Thymus (tissue), 11 donors: ENCODE results near the gene GFRA1. TPM values are rescaled to one million over a fixed set of nuclear protein-coding genes. Genes with fewer than 3 reads are reported as not detected.

Source experiments
- DNase-seq, 9 donors: peaks; one replicate each; pipeline ENCODE4 v3.0.0-alpha.2; 2013; ENCODE audit warnings: low spot score in 9 of 9, low read depth in 6 of 9, missing footprints in 1 of 9
- H3K27ac ChIP-seq, 2 donors: one replicate each; pipeline ENCODE4 v1.5.1; 2013; ENCODE audit warnings: control low read depth in 1 of 2, low read depth in 1 of 2, low read length in 1 of 2, mild to moderate bottlenecking in 1 of 2, moderate library complexity in 1 of 2
- H3K27me3 ChIP-seq, 2 donors: one replicate each; pipeline ENCODE4 v1.5.1; 2013; ENCODE audit warnings: low read length in 1 of 2; ENCODE audit not compliant: control insufficient read depth in 2 of 2, insufficient read depth in 1 of 2
- H3K36me3 ChIP-seq, 2 donors: one replicate each; pipeline ENCODE4 v1.5.1; 2013; ENCODE audit warnings: low read length in 1 of 2, mild to moderate bottlenecking in 1 of 2, moderate library complexity in 1 of 2; ENCODE audit not compliant: control insufficient read depth in 2 of 2, insufficient read depth in 2 of 2
- H3K4me1 ChIP-seq, 2 donors: one replicate each; pipeline ENCODE4 v1.5.1; 2013; ENCODE audit warnings: low read length in 2 of 2; ENCODE audit not compliant: control insufficient read depth in 2 of 2, insufficient read depth in 2 of 2
- H3K4me3 ChIP-seq, 2 donors: one replicate each; pipeline ENCODE4 v1.5.1; 2013; ENCODE audit warnings: low read length in 2 of 2, control low read depth in 1 of 2, mild to moderate bottlenecking in 1 of 2
- H3K9me3 ChIP-seq, 2 donors: one replicate each; pipeline ENCODE4 v1.5.1; 2013; ENCODE audit warnings: low read length in 1 of 2, mild to moderate bottlenecking in 1 of 2; ENCODE audit not compliant: control insufficient read depth in 2 of 2, insufficient read depth in 1 of 2
- WGBS: extraction: QIAGEN DNeasy Blood & Tissue Kit; methylation state at CpG from one replicate; pipeline ENCODE4 v1.1.7; 2013; 5-methylcytosine and 5-hydroxymethylcytosine counted together
- polyA plus RNA-seq: library from polyadenylated mRNA; stranded (reverse); fragments of 200-250 nt; gene quantifications from one replicate; pipeline ENCODE4 v1.2.3, GENCODE V29; 2013
- total RNA-seq: library from RNA; stranded (reverse); fragments of 120-200 nt; gene quantifications from one replicate; pipeline ENCODE4 v1.2.4, GENCODE V29; 2013
- donor health status: healthy.

The GFRA1 gene
- total and polyA plus RNA-seq, 2 donors = 1.6 to 5.0 TPM

DNA sequence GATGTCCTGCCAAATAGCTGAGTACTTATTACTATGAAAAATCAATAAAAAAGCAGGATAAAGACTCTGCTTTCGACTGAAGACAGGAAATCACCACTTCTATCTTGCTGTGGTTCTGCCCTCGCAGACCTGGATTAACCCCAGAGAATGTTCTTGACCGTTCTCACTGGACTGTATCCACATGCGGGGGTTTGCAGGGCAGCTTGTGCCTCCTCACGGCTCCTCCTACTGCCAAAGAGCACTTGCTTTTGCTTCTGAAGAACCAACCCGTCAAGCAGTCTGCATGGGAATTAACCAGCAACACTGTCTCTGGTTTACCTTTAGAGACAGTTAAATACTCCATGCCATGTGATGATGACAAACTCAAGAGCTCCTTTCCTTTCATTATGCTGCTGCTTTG lies 184.0 kb downstream of the GFRA1 start:
- no peaks in the 10 kb centered on the region for H3K9me3 ChIP-seq
- no peaks in the 10 kb centered on the region for H3K27me3 ChIP-seq
- WGBS = 87% methylated on average over 6 of the region's 6 CpGs
- H3K27ac ChIP-seq = no peak overlapping the region
- no peaks in the 10 kb centered on the region for H3K36me3 ChIP-seq
- no peak overlapping the region for H3K4me3 ChIP-seq
- peaks cover 0 to 4% of the 10 kb centered on the region in 2 donors for H3K4me1 ChIP-seq
- DNase-seq = no peak

DNA sequence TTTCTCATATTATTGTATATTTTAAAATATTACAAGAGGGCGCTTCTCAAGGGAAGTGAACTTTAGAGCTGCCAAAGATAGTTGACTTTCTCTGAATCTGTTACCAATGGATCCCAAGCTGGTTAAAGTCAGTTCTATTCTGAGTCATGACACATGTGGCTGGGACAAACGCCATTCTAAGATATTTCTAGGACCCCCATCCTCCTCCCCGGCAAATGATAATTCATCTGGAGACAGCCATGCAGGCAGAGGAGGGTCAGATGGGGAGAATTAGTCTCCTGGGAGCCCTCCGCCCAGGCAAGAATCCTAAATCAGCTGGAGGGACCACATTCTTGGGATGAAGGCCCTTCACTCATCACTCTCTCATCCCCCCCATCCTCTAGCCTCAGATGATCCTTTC lies 187.7 kb downstream of the GFRA1 start:
- H3K27ac ChIP-seq = no peak overlapping the region
- WGBS = 93% methylated on average over 4 of the region's 4 CpGs
- no peak for DNase-seq
- H3K4me3 ChIP-seq = no peak overlapping the region
- no peaks in the 10 kb centered on the region for H3K36me3 ChIP-seq
- no peaks in the 10 kb centered on the region for H3K27me3 ChIP-seq
- no peaks in the 10 kb centered on the region for H3K9me3 ChIP-seq
- peaks cover 0 to 4% of the 10 kb centered on the region in 2 donors for H3K4me1 ChIP-seq

DNA sequence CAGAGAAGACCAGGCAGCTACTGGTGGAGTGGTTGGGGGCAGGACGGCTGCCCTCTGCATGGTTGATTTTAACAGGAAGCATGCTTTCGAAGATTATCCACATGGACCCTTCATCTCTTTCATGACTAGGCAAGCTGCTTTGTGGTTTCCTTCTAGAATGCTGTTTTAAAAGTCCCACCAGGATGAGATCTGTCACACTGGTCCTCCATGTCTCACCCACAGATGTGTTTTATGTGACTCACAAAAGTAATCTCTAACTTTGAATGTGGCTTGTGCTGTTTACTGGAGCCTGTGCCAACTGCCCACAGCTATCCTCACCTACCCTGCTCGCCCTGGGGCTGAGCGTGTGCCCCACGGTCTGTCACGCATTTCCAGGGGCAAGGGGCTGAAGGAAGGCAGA lies 188.8 kb downstream of the GFRA1 start:
- no peaks in the 10 kb centered on the region for H3K9me3 ChIP-seq
- H3K4me1 ChIP-seq = peaks cover 0 to 4% of the 10 kb centered on the region in 2 donors
- no peak overlapping the region for H3K27ac ChIP-seq
- H3K4me3 ChIP-seq = no peak overlapping the region
- no peak for DNase-seq
- H3K27me3 ChIP-seq = no peaks in the 10 kb centered on the region
- H3K36me3 ChIP-seq = no peaks in the 10 kb centered on the region
- 45% methylated on average over 6 of the region's 6 CpGs for WGBS

DNA sequence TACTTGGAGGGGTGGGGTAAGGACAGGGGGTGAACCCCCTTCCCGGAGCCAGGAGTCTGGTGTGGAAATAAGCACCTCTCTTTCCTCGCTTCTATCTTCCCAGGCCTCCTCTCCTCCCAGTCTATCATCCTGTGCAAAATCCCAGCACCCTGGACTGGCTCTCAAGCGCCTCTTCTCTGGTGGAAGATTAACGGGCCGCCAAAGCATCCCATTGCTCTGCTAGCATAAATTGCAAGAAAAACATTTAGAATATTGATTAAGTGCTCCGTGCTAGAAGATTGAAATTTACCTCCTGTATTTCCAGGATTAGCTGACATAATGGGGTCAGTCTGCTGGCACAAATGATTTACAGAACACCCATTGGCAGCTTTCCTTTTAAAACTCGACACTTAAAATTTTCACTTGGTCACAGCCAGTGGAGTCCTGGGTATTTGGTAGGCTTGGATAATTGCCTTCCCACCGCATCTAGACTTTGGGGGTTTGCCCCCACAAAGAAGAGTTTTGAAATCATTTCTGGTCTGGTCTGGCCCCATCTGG lies 189.7 kb downstream of the GFRA1 start:
- Histone ChIP-seq H3K36me3 (no peaks in the 10 kb centered on the region), H3K27ac (no peak overlapping the region), H3K9me3 (no peaks in the 10 kb centered on the region), H3K4me3 (no peak overlapping the region), H3K27me3 (no peaks in the 10 kb centered on the region), H3K4me1 (peaks cover 0 to 4% of the 10 kb centered on the region in 2 donors)
- DNase-seq = no peak
- WGBS = 94% methylated on average over 8 of the region's 8 CpGs

DNA sequence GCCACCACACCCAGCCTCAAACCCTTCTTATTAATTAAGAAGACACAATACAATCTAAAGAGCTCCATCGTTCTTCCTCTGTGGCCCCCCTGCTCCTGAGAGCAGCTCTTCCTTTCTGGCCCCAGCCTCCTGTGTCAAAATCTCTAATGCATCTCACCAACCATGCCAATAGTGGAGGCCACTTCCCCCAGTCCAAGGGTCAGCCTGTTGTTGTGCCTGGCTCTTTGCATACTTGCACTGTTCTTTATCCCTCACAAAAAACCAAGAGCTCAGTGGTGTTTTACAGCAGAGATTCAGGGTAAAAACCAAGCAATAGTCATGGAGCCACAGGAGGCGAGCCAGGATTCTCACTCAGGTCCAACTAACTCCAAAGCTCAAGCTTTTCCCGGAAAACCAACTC lies 190.2 kb downstream of the GFRA1 start:
- DNase-seq = no peak
- Histone ChIP-seq H3K27me3 (no peaks in the 10 kb centered on the region), H3K4me3 (no peak overlapping the region), H3K27ac (no peak overlapping the region), H3K36me3 (no peaks in the 10 kb centered on the region), H3K4me1 (peaks cover 0 to 4% of the 10 kb centered on the region in 2 donors), H3K9me3 (no peaks in the 10 kb centered on the region)
- 96% methylated on average over 3 of the region's 3 CpGs for WGBS

DNA sequence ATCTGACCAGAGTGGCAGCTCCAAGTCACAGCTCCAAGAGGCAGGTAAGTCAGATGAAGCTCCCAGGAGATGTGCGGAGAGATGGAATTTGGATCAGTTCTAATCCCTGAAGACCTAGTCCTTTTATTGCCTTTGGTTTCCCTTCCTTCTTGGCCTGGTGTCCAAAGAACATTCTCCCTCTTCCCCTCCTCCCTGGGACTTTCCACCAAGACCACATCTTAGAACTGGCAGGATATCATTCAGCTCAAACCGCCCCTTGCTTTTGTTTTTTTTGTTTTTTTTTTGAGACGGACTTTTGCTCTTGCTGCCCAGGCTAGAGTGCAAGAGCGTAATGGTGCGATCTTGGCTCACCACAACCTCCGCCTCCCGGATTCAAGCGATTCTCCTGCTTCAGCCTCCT lies 190.8 kb downstream of the GFRA1 start:
- H3K4me3 ChIP-seq = no peak overlapping the region
- H3K9me3 ChIP-seq = no peaks in the 10 kb centered on the region
- no peaks in the 10 kb centered on the region for H3K36me3 ChIP-seq
- WGBS = 89% methylated on average over 8 of the region's 8 CpGs
- H3K4me1 ChIP-seq = no peaks in the 10 kb centered on the region
- peak in 1 of 9 donors; percentile 6 for DNase-seq
- H3K27me3 ChIP-seq = no peaks in the 10 kb centered on the region
- H3K27ac ChIP-seq = no peak overlapping the region

DNA sequence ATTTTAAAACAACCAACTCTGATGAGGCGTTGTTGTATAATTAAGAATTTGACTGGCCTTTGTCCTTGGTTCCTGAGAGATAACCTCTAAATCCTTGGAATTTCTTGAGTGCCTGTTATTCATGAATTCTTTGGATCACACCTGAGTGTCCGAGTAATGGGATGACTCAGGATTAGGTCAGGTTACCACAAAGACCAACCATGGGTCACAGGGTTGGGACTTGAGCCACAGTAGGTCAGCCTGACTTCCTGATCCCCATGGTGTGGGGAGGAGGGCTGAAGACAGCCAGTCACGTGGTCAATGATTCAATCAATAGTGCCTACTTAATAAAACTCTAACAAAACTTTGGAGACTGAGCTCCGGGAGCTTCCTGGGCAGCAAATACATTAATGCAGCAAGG lies 192.5 kb downstream of the GFRA1 start:
- 89% methylated on average over 4 of the region's 4 CpGs for WGBS
- H3K4me3 ChIP-seq = no peak overlapping the region
- DNase-seq = no peak
- no peaks in the 10 kb centered on the region for H3K27me3 ChIP-seq
- no peaks in the 10 kb centered on the region for H3K4me1 ChIP-seq
- no peak overlapping the region for H3K27ac ChIP-seq
- H3K36me3 ChIP-seq = no peaks in the 10 kb centered on the region
- H3K9me3 ChIP-seq = no peaks in the 10 kb centered on the region

DNA sequence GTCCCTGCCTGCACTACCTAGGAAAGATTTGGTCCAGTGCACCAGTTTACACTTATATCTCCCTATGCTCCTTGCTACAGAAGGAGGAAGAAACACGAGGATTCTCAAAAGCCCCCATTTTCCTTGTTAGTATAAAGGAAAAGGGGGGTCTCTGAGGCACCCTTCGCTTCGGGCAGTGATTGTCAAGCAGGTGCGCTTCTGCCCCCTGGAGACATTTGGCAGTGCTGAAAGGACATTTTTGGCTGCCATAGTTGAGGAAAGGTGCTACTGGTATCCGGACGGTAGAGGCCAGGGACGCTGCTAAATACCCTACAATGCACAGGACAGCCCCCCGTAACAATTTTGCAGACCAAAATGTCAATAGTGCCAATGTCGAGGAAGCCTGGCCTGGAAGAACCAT lies 193.7 kb downstream of the GFRA1 start:
- Histone ChIP-seq H3K27ac (no peak overlapping the region), H3K36me3 (no peaks in the 10 kb centered on the region), H3K9me3 (no peaks in the 10 kb centered on the region), H3K4me1 (no peaks in the 10 kb centered on the region), H3K27me3 (no peaks in the 10 kb centered on the region), H3K4me3 (no peak overlapping the region)
- 95% methylated on average over 9 of the region's 9 CpGs for WGBS
- DNase-seq = no peak

DNA sequence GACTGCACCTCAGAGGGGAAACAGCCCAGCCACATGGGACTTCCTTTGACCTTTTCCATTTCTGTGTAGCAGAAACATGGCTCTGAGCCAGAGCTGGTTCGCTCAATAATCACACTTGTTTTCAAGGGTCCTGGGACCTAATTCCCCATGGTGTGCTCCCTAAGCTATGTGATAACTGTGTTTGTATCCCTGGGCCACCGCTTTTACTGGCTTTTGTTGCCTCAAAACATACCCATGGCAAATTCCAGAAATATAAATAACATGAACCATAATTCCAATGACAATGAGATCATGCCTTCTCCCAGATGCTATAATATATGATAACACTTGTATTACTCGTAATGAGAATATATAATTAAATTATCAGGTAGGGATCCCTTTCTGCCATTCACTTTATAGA lies 196.4 kb downstream of the GFRA1 start:
- no peak overlapping the region for H3K4me3 ChIP-seq
- H3K9me3 ChIP-seq = no peaks in the 10 kb centered on the region
- H3K4me1 ChIP-seq = no peaks in the 10 kb centered on the region
- H3K36me3 ChIP-seq = no peaks in the 10 kb centered on the region
- DNase-seq = no peak
- no peaks in the 10 kb centered on the region for H3K27me3 ChIP-seq
- H3K27ac ChIP-seq = no peak overlapping the region
- WGBS = 86% methylated on average over 3 of the region's 3 CpGs

DNA sequence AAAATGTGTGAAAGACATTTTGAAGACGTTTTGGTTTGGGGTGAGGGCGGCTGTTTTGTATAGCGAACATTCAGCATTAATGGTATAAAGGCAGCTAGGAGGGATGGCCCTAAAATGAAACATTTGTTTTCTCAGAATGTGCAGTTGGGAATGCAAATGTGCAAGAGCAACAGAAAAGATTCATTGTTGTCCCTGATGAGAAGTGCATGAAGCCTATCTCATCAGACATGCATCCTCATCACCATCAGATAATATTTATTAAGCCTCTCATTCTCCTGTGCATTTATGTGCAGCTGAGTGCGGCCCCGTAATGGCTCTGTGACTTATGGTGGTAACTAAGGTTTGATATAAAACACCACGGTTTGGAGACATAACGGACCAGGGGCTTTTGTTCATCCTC lies 199.5 kb downstream of the GFRA1 start:
- no peaks in the 10 kb centered on the region for H3K4me1 ChIP-seq
- WGBS = 92% methylated on average over 7 of the region's 7 CpGs
- H3K27ac ChIP-seq = no peak overlapping the region
- H3K4me3 ChIP-seq = no peak overlapping the region
- no peak for DNase-seq
- no peaks in the 10 kb centered on the region for H3K9me3 ChIP-seq
- H3K27me3 ChIP-seq = no peaks in the 10 kb centered on the region
- no peaks in the 10 kb centered on the region for H3K36me3 ChIP-seq
